Heart left ventricle (tissue), 16 donors: ENCODE results near the gene CERS1. TPM values are rescaled to one million over a fixed set of nuclear protein-coding genes. Genes with fewer than 3 reads are reported as not detected.

ENCODE experiments used
- ATAC-seq, 4 donors: fragments of 200-7000 bp; cut with Tn5 transposase; one replicate each; pipeline ENCODE4 v1.9.1; 2020 to 2022; ENCODE audit warnings: moderate library complexity in 4 of 4, mild to moderate bottlenecking in 3 of 4, moderate number of reproducible peaks in 1 of 4
- DNase-seq, 5 donors: peaks; one replicate each; pipeline ENCODE4 v3.0.0-alpha.2; 2020
- H3K27ac ChIP-seq, 12 donors: fragments of 200-600 bp; sonication (generic) in 4 of 12; one replicate each; pipeline versions ENCODE4 v1.5.0 to v1.8.0; 2016 to 2022; ENCODE audit warnings: mild to moderate bottlenecking in 2 of 12
- H3K27me3 ChIP-seq, 9 donors: fragments of 200-600 bp; sonication (generic) in 2 of 9; one replicate each; pipeline versions ENCODE4 v1.5.1 to v1.8.0; 2016 to 2022; ENCODE audit warnings: mild to moderate bottlenecking in 3 of 9
- H3K36me3 ChIP-seq, 9 donors: fragments of 200-600 bp; sonication (generic) in 2 of 9; one replicate each; pipeline versions ENCODE4 v1.5.0 to v1.8.0; 2018 to 2022; ENCODE audit warnings: mild to moderate bottlenecking in 2 of 9
- H3K4me1 ChIP-seq, 12 donors: fragments of 200-600 bp; sonication (generic) in 4 of 12; one replicate each; pipeline versions ENCODE4 v1.5.0 to v1.8.0; 2016 to 2022; ENCODE audit warnings: mild to moderate bottlenecking in 3 of 12
- H3K4me3 ChIP-seq, 12 donors: fragments of 200-600 bp; sonication (generic) in 4 of 12; one replicate each; pipeline versions ENCODE4 v1.5.0 to v1.8.0; 2017 to 2022; ENCODE audit warnings: mild to moderate bottlenecking in 9 of 12, moderate library complexity in 4 of 12
- H3K9me3 ChIP-seq, 12 donors: fragments of 200-600 bp; sonication (generic) in 4 of 12; one replicate each; pipeline versions ENCODE4 v1.5.0 to v1.8.0; 2016 to 2022; ENCODE audit warnings: mild to moderate bottlenecking in 1 of 12
- CTCF ChIP-seq, 12 donors: fragments of 200-600 bp; sonication (generic) in 4 of 12; IDR thresholded peaks; one replicate each; pipeline versions ENCODE4 v1.5.0 to v1.8.0; 2018 to 2022; ENCODE audit warnings: antibody characterized with exemption in 12 of 12, mild to moderate bottlenecking in 5 of 12
- POLR2A ChIP-seq, 2 donors: fragments of 450-650 bp; IDR thresholded peaks; one replicate each; pipeline ENCODE4 v1.6.1; 2017; ENCODE audit warnings: antibody characterized with exemption in 2 of 2, mild to moderate bottlenecking in 2 of 2, moderate library complexity in 2 of 2
- WGBS, 4 donors: extraction: QIAGEN DNeasy Blood & Tissue Kit in 2 of 4; methylation state at CpG; one replicate each; pipeline versions ENCODE4 v1.1.5 to v1.1.7; 2013 to 2018; 5-methylcytosine and 5-hydroxymethylcytosine counted together
- intact Hi-C, 10 donors: fragments of 100-400 bp; cut with DNase I; formaldehyde crosslinking; loops; one replicate each; pipeline versions ENCODE4 v1.11.1 to v1.14.2; 2022
- polyA plus RNA-seq, 2 donors: library from polyadenylated mRNA; stranded (reverse); fragments of 200-250 nt; gene quantifications; one replicate each; pipeline ENCODE4 v1.2.3, GENCODE V29; 2013
- total RNA-seq, 9 donors: library from RNA; depleted of rRNA in 2 of 9; stranded (reverse); fragments of >200 nt in 2 of 9; fragmentation: NEBNext Ultra II Directional in 3 of 9; extraction: Animal tissue kit (Norgen Biotek cat#: 25700) in 3 of 9; gene quantifications; one replicate each; pipeline versions ENCODE4 v1.1.0 to v1.2.4, GENCODE V29; 2016 to 2023
- donor health status: ischemic (EF 13 %, LVEDD 7.1; RV severe dilation, severe dysfunction).
- donor health status: healthy with polysubstance abuse.
- donor health status: DM: no; HTN: yes; CAD: no.
- donor health status: DM: no; HTN: no; CAD: no.
- donor health status: ischemic (EF 25% LVEDD 6.9; RV normal size, moderate dysfunction).
- donor health status: ischemic (EF 25% LVEDD 5.7; RV mildly dilated, moderate dysfunction).
- donor health status: healthy.
- donor health status: DM: yes; HTN: yes; CAD: no.
- donor health status: ischemic (EF 35%, LVEDD 5.7; RV mildly dilated, moderate dysfunction).
- donor health status: nonischemic (EF 11% LVEDD 7.7; RV severe dilation, severe dysfunction).
- donor health status: DM: yes; HTN: yes; CAD: no.
- donor health status: PGD.
- donor health status: ischemic (EF 29% LVEDD 5.4; RV normal size, mild dysfunction).
- donor health status: nonischemic (EF 23%, LVEDD 6.1; RV moderate dilation, normal function).

CERS1 gene
- total and polyA plus RNA-seq, 11 donors, result 0.21 to 2.1 (median 0.52) TPM

- H3K4me1 ChIP-seq, result peaks cover 24 to 54% (median 44%) of the 10 kb centered on the region in 12 donors
- TF ChIP-seq CTCF (IDR thresholded peaks at IDR 0.05), result no peak
- no peak for TF ChIP-seq POLR2A (IDR thresholded peaks at IDR 0.05)
Measured at GRCh38 chr19:18850471-18851375, 45.2 kb downstream of the CERS1 start.

GRCh38 chr19:18849838-18850400 is 46.0 kb downstream of the CERS1 start:
- DNase-seq (no peak), ATAC-seq (no peak)
- H3K9me3 ChIP-seq, result no peaks in the 10 kb centered on the region
- peaks cover 24 to 61% (median 47%) of the 10 kb centered on the region in 12 donors for H3K4me1 ChIP-seq
- peak overlapping the region; percentile 48 to 86 (median 82) for H3K27ac ChIP-seq
- H3K4me3 ChIP-seq, result no peak overlapping the region
- intact Hi-C loops, result loop anchor here (2.0 to 10.0 kb wide), 11 partner anchors 165 to 405 kb away; partner anchors contain the start of genes CRTC1 (in 3 of the 10) and REX1BD (in 1 of the 10)
- TF ChIP-seq CTCF (IDR thresholded peaks at IDR 0.05), result no peak
- TF ChIP-seq POLR2A (IDR thresholded peaks at IDR 0.05), result no peak
- H3K27me3 ChIP-seq, result no peaks in the 10 kb centered on the region
- peaks cover 4 to 59% (median 49%) of the 10 kb centered on the region in 9 donors for H3K36me3 ChIP-seq
- whole genome bisulfite sequencing, 4 donors, result 47 to 65% (median 50%) methylated on average over 16 of the region's 16 CpGs

More at GRCh38 chr19:18850471-18851375, 45.2 kb downstream of the CERS1 start:
- H3K27me3 ChIP-seq, result no peaks in the 10 kb centered on the region
- 73 to 83% (median 79%) methylated on average over 24 to 27 of the region's 27 CpGs for WGBS, 4 donors
- no peak for DNase-seq
- peak overlapping the region in 11 of 12 donors; percentile 2 to 86 (median 83) for H3K27ac ChIP-seq
- H3K36me3 ChIP-seq, result peaks cover 6 to 67% (median 57%) of the 10 kb centered on the region in 9 donors
- intact Hi-C loops, result no loop called here
- no peak for ATAC-seq
- H3K9me3 ChIP-seq, result no peaks in the 10 kb centered on the region
- no peak overlapping the region for H3K4me3 ChIP-seq

- peak overlapping the region in 5 of 12 donors; percentile 0 to 42 (median 15) for H3K4me3 ChIP-seq
- TF ChIP-seq CTCF (IDR thresholded peaks at IDR 0.05) (peak in 1 of 12 donors; percentile 6), POLR2A (IDR thresholded peaks at IDR 0.05) (no peak)
- H3K27ac ChIP-seq, result peak overlapping the region; percentile 48 to 86 (median 82)
- H3K36me3 ChIP-seq, result peaks cover 0 to 51% (median 40%) of the 10 kb centered on the region in 9 donors
- no peaks in the 10 kb centered on the region for H3K27me3 ChIP-seq
- intact Hi-C loops, result loop anchor here (2.0 to 10.0 kb wide), 11 partner anchors 164 to 404 kb away; partner anchors contain the start of genes CRTC1 (in 3 of the 10) and REX1BD (in 1 of the 10)
- no peaks in the 10 kb centered on the region for H3K9me3 ChIP-seq
- ATAC-seq (peak; percentile 65 to 88 (median 77)), DNase-seq (peak; percentile 80 to 87 (median 85))
- 35 to 53% (median 39%) methylated on average over 23 of the region's 23 CpGs for WGBS, 4 donors
- H3K4me1 ChIP-seq, result peaks cover 24 to 67% (median 55%) of the 10 kb centered on the region in 12 donors
Measured at GRCh38 chr19:18848878-18849661, 46.9 kb downstream of the CERS1 start.
